Coronary artery (tissue), 2 donors: Measurements from ENCODE around the gene PRICKLE4.

Experiments used
- DNase-seq: peaks from one replicate; pipeline ENCODE4 v3.0.0-alpha.2; 2017; ENCODE audit warnings: low spot score
- H3K27ac ChIP-seq, 2 donors: fragments of 200-600 bp; sonication (generic); one replicate each; pipeline ENCODE4 v1.5.1; 2016 to 2019
- H3K4me3 ChIP-seq: fragments of 200-600 bp; sonication (generic); 2 replicates; pipeline ENCODE4 v1.5.1; 2016; ENCODE audit warnings: mild to moderate bottlenecking, moderate library complexity
- CTCF ChIP-seq: fragments of 200-600 bp; sonication (generic); IDR thresholded peaks from one replicate; pipeline ENCODE4 v1.5.1; 2019; ENCODE audit warnings: antibody characterized with exemption

PRICKLE4 gene

GRCh38 chr6:41818271-41819054, 37.9 kb downstream of the PRICKLE4 start:
- DNase-seq, result no peak
- H3K27ac ChIP-seq, result no peak overlapping the region
- no peak overlapping the region for H3K4me3 ChIP-seq
- no peak for TF ChIP-seq CTCF

- no peak overlapping the region for H3K27ac ChIP-seq
- H3K4me3 ChIP-seq, result no peak overlapping the region
- no peak for DNase-seq
- TF ChIP-seq CTCF, result no peak
Measured at GRCh38 chr6:41821266-41821665, 40.7 kb downstream of the PRICKLE4 start.

GRCh38 chr6:41822021-41822420, 41.4 kb downstream of the PRICKLE4 start:
- TF ChIP-seq CTCF, result no peak
- no peak overlapping the region for H3K27ac ChIP-seq
- DNase-seq, result no peak
- H3K4me3 ChIP-seq, result no peak overlapping the region

- no peak overlapping the region for H3K4me3 ChIP-seq
- no peak for DNase-seq
- H3K27ac ChIP-seq, result no peak overlapping the region
- TF ChIP-seq CTCF, result no peak
Measured at GRCh38 chr6:41823178-41823577, 42.6 kb downstream of the PRICKLE4 start.

GRCh38 chr6:41824571-41825569, 44.3 kb downstream of the PRICKLE4 start:
- DNase-seq, result no peak
- TF ChIP-seq CTCF, result no peak
- Histone ChIP-seq H3K27ac (no peak overlapping the region), H3K4me3 (no peak overlapping the region)

- Histone ChIP-seq H3K27ac (no peak overlapping the region), H3K4me3 (no peak overlapping the region)
- TF ChIP-seq CTCF, result no peak
- no peak for DNase-seq
Measured at GRCh38 chr6:41826343-41827022, 45.9 kb downstream of the PRICKLE4 start.
